ENCODE data around the gene HEMK1.

Gene HEMK1

DNA sequence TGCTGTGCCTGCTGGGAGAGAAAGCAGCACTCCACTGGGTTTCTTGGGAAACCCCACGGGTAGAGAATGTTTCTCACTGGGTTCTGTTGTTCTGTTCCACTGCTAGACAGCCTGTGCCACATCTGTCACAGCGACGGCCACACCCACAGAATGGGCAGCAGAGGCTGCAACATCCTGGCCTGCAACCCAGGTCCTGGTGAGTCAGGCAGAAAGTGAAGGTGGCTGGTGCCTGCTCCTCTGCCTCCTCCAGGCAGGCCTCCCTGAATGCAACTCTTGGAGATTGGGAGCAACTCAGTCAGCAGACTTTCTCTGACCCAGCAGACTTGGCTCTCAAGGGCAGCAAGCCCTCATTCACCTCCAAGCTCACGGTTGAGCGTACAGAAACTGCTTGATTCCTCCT is 14.8 kb upstream of the HEMK1 start:
- no peak overlapping the region for H3K4me3 ChIP-seq (ENCODE audit: low read length)
- DNase-seq (ENCODE audit: low read depth): peak; percentile 15
- no peak for TF ChIP-seq CTCF (IDR thresholded peaks at IDR 0.05; ENCODE audit: insufficient read depth, low read depth, low read length, missing control alignments)

- no peak for TF ChIP-seq CTCF (IDR thresholded peaks at IDR 0.05; ENCODE audit: insufficient read depth, low read depth, low read length, missing control alignments)
These were observed 12.2 kb upstream of the HEMK1 start for GRCh38 chr3:50557106-50557505.

DNA sequence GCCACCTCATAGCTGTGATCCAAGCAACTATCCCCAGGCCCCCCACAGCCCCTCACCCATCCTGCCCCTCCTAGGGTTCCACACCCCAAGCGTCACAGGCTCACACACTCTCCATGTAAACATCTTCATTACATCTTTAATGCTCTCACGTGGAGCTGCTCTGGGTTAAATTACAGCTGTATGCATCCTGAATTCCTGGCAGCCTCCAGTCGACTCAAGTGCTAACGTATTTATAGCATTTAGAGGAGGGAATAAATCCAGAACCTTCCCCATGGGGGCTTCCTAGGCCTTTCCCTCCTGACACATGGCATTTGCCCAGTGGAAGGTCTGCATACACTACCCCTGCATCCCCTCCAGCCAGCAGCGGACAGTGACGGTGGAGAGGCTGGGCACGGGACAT is 11.4 kb upstream of the HEMK1 start:
- H3K4me3 ChIP-seq (ENCODE audit: low read length): no peak overlapping the region
- TF ChIP-seq CTCF (IDR thresholded peaks at IDR 0.05; ENCODE audit: insufficient read depth, low read depth, low read length, missing control alignments): no peak
- DNase-seq (ENCODE audit: low read depth): no peak

More at GRCh38 chr3:50557106-50557505, 12.2 kb upstream of the HEMK1 start:
- DNase-seq (ENCODE audit: low read depth): no peak
- no peak overlapping the region for H3K4me3 ChIP-seq (ENCODE audit: low read length)

- DNase-seq (ENCODE audit: low read depth): peak; percentile 48
- no peak for TF ChIP-seq CTCF (IDR thresholded peaks at IDR 0.05; ENCODE audit: insufficient read depth, low read depth, low read length, missing control alignments)
- H3K4me3 ChIP-seq (ENCODE audit: low read length): no peak overlapping the region
These were observed 9.6 kb upstream of the HEMK1 start for GRCh38 chr3:50559702-50560101.

GRCh38 chr3:50562861-50563260 is 6.5 kb upstream of the HEMK1 start:
- TF ChIP-seq CTCF (IDR thresholded peaks at IDR 0.05; ENCODE audit: insufficient read depth, low read depth, low read length, missing control alignments): no peak
- peak; percentile 86 for DNase-seq (ENCODE audit: low read depth)
- H3K4me3 ChIP-seq (ENCODE audit: low read length): no peak overlapping the region

- no peak overlapping the region for H3K4me3 ChIP-seq (ENCODE audit: low read length)
- no peak for DNase-seq (ENCODE audit: low read depth)
- TF ChIP-seq CTCF (IDR thresholded peaks at IDR 0.05; ENCODE audit: insufficient read depth, low read depth, low read length, missing control alignments): no peak
These were observed 5.5 kb upstream of the HEMK1 start for GRCh38 chr3:50563867-50564266.

DNA sequence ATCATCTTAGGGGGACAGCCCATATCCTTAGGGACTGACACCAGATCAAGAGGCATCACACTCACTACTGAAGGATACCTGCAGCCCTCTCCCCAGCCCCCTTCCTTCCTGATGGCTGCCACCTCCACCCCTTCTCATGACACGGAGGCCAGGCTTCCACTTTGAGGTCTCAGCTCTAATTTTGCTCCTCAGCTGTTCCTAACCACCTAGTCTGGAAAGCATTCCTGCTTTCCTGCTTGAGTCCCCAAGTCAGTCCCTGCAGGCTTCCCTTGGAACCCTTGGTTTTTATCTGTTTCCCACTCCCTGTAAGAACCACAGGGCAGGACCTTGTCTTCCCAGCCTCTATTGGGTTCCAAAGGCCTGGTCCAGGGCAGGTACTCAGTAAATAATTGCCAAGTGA is 5.0 kb upstream of the HEMK1 start:
- no peak overlapping the region for H3K4me3 ChIP-seq (ENCODE audit: low read length)
- DNase-seq (ENCODE audit: low read depth): no peak
- TF ChIP-seq CTCF (IDR thresholded peaks at IDR 0.05; ENCODE audit: insufficient read depth, low read depth, low read length, missing control alignments): no peak

All from epithelial cell of esophagus (primary cell).